ENCODE data around the gene FSCN2.

Gene FSCN2

DNA sequence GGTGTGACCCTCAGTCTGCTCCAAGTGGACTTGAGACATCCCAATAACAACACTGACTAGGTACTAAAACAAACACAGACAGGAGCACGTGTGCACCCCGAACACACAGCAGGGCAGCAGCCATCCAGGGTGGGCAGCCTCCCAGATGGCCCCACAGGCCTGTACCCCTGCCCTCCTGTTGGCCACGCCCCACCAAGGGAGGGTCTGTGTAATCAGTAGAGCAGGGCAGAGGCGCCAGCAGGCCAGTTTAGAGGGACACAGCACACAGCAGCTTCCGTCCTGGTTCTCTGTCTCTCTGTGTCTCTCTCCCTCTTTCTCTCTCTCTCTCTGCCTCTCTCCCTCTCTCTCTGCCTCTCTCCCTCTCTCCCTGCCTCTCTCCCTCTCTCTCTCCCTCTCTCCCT lies 37.0 kb upstream of the FSCN2 start:
- no peak for DNase-seq

DNA sequence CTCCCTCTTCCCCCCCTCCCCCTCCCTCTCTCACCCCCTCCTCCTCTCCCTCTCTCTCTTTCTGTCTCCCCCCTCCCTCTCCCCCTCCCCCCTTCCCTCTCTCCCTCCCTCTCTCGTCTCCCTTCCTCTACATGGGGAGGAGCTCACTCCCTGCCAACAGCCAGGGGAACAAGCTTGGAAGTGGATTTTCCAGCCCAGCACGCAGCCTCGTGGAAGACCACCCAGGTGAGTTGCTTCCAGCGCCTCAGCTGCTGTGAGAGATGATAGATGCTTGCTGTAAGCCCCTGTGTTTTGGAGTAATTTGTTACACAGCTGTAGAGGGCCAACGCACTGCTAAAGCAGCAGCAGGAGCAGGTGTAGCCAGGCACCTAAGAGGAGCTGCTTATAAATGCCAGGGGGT lies 36.4 kb upstream of the FSCN2 start:
- DNase-seq: no peak

- DNase-seq: no peak
Measured at GRCh38 chr17:81492202-81492601, 36.0 kb upstream of the FSCN2 start.

GRCh38 chr17:81492706-81493105 lies 35.5 kb upstream of the FSCN2 start:
- no peak for DNase-seq

GRCh38 chr17:81493198-81494038 lies 34.8 kb upstream of the FSCN2 start:
- no peak for DNase-seq

GRCh38 chr17:81494626-81495377 lies 33.4 kb upstream of the FSCN2 start:
- no peak for DNase-seq

DNA sequence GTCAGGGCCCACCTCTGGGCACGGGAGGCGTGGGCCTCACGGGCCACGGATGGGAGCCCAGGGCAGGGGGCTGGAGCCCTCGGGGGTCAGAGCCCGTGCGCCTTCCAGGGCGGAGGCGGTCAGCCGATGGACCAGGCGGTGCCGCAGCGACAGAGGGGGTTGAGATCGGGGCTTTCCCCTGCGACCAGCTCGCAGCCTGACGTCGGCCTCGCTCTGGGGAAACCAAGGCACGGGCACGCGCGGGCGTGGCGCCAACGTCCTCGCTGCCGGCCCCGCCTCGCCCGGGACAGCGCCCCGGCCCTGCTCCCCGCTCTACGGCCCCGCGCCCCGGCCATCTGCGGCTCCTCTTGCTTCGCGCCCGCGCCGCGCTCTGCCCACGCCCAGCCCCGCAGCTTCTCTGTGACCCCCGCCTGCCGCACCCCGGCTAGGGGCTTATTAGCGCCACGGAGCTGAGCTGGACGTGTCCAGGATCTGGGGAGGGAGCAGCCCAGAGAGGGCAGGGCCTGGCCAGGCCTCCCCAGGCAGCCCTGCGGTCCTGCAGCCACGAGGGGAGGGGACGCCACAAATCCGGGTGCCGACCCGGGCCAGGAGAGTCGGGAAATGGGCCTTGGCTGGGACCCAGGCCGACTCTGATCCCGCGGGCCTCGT lies 29.1 kb upstream of the FSCN2 start:
- DNase-seq: no peak

DNA sequence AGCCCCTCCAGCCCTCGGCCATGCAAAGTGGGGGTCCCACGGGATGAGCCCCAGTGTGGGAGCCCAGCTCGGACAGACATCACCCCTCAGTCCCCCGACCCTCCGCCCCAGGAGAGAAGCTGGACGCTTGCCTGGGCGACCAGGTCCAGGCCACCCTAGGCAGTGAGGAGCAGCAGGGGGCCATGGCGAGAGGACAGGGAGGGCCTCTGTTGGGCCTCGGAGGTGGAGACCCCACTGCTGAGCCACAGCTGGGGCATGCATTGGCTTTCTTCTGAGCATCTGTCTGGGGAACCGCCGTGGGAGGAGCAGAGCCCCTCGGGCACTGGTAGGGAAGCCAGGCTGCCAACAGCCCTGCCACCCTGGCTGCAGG lies 28.6 kb upstream of the FSCN2 start:
- DNase-seq: no peak

GRCh38 chr17:81500047-81500446 lies 28.1 kb upstream of the FSCN2 start:
- DNase-seq: no peak

- no peak for DNase-seq
Measured at GRCh38 chr17:81502471-81503017, 25.6 kb upstream of the FSCN2 start.

GRCh38 chr17:81503619-81504018 lies 24.6 kb upstream of the FSCN2 start:
- DNase-seq: no peak

DNA sequence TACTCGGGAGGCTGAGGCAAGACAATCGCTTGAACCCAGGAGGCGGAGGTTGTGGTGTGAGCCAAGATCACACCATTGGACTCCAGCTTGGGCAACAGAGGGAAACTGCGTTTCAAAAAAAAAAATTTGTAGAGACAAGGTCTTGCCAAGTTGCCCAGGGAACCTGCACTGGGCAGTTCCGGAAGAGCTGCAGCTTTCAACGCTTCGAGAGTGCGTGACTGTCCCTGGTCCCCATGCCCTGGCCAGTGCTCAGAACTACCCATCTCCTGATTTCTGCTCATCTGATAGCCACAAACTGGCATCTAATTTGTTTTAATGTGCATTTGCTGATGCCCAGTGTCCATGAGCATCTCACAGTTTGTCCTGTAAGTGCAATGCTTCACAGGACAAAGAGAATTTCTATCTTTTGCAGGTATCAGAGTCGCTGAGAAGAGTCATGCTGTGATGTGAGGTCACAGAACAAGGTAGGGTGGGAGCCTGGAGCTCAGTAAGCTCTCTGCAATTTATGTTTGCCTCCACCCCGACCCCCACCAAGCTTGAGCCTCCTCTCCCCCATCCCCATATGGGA lies 19.5 kb upstream of the FSCN2 start:
- DNase-seq: no peak

DNA sequence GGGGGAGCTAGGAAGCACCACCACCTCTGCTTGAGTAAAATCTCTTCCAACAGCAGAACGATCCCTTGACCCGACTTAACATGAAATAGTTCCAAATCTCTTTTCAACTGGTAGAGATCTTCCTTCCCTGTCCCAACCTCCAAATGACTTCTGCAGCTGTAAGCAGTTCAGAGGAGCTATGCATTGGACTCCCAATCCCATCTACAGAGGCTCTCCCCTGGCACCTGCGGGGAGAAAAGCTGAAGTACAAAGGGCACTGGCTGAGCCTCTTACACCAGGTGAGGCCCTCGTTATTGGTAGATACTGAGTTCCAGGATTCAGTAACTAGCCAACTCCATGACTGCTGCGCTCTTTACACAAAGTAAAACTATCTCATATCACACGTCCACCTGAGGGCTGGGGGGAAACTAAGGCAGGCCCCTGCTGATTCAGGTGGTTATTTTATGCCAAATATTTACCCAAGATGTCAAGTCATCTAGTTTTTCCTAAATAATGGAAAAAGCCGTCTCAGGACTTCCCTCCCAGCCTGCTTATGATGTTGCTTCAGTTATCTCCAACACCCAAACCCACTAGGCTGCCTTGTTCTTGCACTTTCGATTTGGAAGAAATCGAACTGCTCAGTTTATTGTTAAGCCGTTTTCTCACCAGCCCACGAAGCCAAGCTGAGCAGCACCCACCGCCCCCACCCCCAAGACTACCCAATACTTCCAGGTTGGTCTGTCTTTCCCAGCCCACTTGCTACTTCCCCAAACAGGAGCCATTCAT lies 18.8 kb upstream of the FSCN2 start:
- DNase-seq: no peak

DNA sequence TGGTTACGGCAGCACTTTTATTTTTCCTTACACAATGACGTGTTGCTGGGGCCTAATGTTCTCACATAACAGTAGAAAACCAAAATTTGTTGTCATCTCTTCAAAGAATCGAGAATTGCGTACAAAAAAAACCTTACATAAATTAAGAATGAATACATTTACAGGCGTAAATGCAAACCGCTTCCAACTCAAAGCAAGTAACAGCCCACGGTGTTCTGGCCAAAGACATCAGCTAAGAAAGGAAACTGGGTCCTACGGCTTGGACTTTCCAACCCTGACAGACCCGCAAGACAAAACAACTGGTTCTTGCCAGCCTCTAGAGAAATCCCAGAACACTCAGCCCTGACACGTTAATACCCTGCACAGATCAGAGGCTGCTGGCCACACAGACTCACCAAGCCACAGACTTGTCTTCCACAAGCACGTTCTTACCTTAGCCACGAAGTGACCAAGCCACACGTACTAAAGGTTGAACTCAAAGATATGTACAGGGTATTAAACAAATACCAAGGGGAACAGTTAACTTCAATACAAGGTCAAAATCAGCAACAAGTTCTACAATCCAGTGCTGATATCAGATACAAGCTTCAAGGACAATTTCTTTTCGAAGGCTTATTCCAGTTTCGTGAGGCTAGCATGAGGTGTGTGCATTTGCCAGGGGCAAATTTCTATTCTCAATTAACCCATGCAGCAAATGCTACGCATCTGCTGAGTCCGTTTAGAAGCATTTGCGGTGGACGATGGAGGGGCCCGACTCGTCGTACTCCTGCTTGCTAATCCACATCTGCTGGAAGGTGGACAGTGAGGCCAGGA lies 18.0 kb upstream of the FSCN2 start:
- DNase-seq: no peak

DNA sequence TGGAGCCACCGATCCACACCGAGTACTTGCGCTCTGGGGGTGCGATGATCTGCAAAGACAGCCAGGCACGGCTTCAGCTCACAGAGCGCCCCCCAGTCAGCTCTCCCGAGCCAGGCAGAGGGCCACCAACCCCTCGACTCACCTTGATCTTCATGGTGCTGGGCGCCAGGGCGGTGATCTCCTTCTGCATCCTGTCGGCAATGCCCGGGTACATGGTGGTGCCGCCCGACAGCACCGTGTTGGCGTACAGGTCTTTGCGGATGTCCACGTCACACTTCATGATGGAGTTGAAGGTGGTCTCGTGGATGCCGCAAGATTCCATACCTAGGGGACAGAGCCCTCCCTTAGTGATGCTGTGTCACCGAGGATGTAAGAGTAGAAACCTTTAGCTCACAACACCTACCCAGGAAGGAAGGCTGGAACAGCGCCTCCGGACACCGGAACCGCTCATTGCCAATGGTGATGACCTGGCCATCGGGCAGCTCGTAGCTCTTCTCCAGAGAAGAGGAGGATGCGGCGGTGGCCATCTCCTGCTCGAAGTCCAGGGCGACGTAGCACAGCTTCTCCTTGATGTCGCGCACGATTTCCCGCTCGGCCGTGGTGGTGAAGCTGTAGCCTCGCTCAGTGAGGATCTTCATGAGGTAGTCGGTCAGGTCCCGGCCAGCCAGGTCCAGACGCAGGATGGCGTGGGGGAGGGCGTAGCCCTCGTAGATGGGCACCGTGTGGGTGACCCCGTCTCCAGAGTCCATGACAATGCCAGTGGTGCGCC lies 17.2 kb upstream of the FSCN2 start:
- DNase-seq: peak; percentile 38

DNA sequence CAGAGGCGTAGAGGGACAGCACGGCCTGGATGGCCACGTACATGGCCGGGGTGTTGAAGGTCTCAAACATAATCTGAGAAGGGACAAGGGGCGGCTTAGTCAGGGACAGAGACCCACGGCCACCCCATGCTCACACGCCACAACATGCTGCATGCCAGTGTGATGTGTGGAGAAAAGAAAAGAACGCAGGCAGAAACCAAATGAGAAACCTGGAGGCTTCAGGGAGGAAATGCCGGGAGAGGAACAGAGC lies 16.7 kb upstream of the FSCN2 start:
- DNase-seq: no peak

- DNase-seq: peak; percentile 33
Measured at GRCh38 chr17:81511804-81512561, 16.2 kb upstream of the FSCN2 start.

- DNase-seq: peak; percentile 89
Measured at GRCh38 chr17:81512562-81513371, 15.4 kb upstream of the FSCN2 start, which contains the start of gene ACTG1. TSS of gene ACTG1 (minus strand) at chr17:81512799. CDS start at chr17:81512354, 445 bp downstream.

DNA sequence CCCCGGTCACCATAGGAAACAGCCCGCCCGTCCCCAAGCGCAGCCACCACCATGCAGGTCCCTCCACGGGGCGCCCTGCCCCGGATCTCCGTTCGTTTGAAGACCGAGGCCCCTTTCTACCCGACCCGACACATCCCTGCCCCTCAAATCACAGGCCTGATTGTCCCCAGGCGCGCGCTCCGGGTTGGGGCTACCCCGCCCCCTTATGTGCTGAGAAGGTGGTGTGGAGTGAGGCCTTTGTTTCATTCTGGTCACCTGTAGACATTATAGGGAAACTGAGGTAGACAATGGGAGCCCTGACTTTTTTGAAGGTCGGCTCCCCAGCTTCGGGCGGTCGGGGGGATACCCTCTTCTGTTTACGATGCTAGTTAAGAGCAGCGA lies 14.8 kb upstream of the FSCN2 start:
- DNase-seq: peak; percentile 46

Data from activated CD4-positive, alpha-beta T cell treated with anti-CD3 and anti-CD28 coated beads, Interleukin-2, amount 50 U/mL, for 1 hour (primary cell).